Measurements from ENCODE around the gene CTNNBL1. TPM values are rescaled to one million over a fixed set of nuclear protein-coding genes. Genes with fewer than 3 reads are reported as not detected.
"Not testable (repeated sequence)": the region's sequence is repeated elsewhere in the genome, so short reads cannot be mapped to it uniquely, and the experiment has no call there.

The CTNNBL1 gene
- total RNA-seq, 2 donors from 2014 or later, result 36.6 to 50.7 TPM

DNA sequence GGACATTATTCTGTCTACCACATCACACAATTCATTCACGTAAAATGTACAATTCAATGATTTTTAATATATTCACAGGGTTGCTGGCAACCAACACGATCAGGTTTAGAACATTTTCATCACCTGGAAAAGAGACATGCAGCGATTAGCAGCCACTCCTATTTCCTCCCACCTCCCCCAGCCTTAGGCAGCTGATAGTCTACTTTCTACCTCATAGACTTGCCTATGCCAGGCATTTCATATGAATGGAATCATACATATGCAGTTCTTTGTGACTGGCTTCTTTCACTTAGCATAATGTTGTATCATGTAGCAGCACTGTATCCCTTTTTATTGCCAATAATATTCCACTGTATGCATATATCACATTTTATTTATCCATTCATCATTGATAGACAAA is 31.5 kb upstream of the CTNNBL1 start:
- TF ChIP-seq, protein P1, sequence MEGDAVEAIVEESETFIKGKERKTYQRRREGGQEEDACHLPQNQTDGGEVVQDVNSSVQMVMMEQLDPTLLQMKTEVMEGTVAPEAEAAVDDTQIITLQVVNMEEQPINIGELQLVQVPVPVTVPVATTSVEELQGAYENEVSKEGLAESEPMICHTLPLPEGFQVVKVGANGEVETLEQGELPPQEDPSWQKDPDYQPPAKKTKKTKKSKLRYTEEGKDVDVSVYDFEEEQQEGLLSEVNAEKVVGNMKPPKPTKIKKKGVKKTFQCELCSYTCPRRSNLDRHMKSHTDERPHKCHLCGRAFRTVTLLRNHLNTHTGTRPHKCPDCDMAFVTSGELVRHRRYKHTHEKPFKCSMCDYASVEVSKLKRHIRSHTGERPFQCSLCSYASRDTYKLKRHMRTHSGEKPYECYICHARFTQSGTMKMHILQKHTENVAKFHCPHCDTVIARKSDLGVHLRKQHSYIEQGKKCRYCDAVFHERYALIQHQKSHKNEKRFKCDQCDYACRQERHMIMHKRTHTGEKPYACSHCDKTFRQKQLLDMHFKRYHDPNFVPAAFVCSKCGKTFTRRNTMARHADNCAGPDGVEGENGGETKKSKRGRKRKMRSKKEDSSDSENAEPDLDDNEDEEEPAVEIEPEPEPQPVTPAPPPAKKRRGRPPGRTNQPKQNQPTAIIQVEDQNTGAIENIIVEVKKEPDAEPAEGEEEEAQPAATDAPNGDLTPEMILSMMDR (IDR thresholded peaks at IDR 0.05), result no peak

GRCh38 chr20:37664595-37664994 is 29.2 kb upstream of the CTNNBL1 start:
- H3K9me3 ChIP-seq; intact Hi-C loops (cut with DNase I); H3K27ac ChIP-seq; H3K4me1 ChIP-seq; H3K4me3 ChIP-seq; H3K36me3 ChIP-seq; DNase-seq; H3K9ac ChIP-seq (ENCODE audit: low read depth in 2 of 2, low read length in 2 of 2); H3K27me3 ChIP-seq: not testable (repeated sequence)

More for the DNA sequence above, 31.5 kb upstream of the CTNNBL1 start:
- H3K9ac ChIP-seq (ENCODE audit: low read depth in 2 of 2, low read length in 2 of 2), result no peak overlapping the region
- H3K27ac ChIP-seq, result no peak overlapping the region
- H3K36me3 ChIP-seq, result no peaks in the 10 kb centered on the region
- no peaks in the 10 kb centered on the region for H3K4me1 ChIP-seq
- H3K4me3 ChIP-seq, result no peak overlapping the region
- intact Hi-C loops (cut with DNase I), result no loop called here
- DNase-seq, result no peak
- no peaks in the 10 kb centered on the region for H3K27me3 ChIP-seq
- no peaks in the 10 kb centered on the region for H3K9me3 ChIP-seq

GRCh38 chr20:37668166-37668565 is 25.7 kb upstream of the CTNNBL1 start:
- Histone ChIP-seq H3K4me3 (no peak overlapping the region), H3K9ac (ENCODE audit: low read depth in 2 of 2, low read length in 2 of 2) (no peak overlapping the region), H3K36me3 (no peaks in the 10 kb centered on the region), H3K4me1 (no peaks in the 10 kb centered on the region), H3K27ac (no peak overlapping the region), H3K9me3 (no peaks in the 10 kb centered on the region), H3K27me3 (no peaks in the 10 kb centered on the region)
- no peak for DNase-seq
- intact Hi-C loops (cut with DNase I), result no loop called here
- TF ChIP-seq, protein P1 (IDR thresholded peaks at IDR 0.05), result no peak

GRCh38 chr20:37669062-37669772 is 24.6 kb upstream of the CTNNBL1 start:
- no peaks in the 10 kb centered on the region for H3K9me3 ChIP-seq
- H3K9ac ChIP-seq (ENCODE audit: low read depth in 2 of 2, low read length in 2 of 2), result no peak overlapping the region
- H3K36me3 ChIP-seq, result no peaks in the 10 kb centered on the region
- H3K4me3 ChIP-seq, result no peak overlapping the region
- intact Hi-C loops (cut with DNase I), result no loop called here
- TF ChIP-seq, protein P1 (IDR thresholded peaks at IDR 0.05), result no peak
- DNase-seq, result no peak
- H3K27me3 ChIP-seq, result no peaks in the 10 kb centered on the region
- no peaks in the 10 kb centered on the region for H3K4me1 ChIP-seq
- no peak overlapping the region for H3K27ac ChIP-seq

DNA sequence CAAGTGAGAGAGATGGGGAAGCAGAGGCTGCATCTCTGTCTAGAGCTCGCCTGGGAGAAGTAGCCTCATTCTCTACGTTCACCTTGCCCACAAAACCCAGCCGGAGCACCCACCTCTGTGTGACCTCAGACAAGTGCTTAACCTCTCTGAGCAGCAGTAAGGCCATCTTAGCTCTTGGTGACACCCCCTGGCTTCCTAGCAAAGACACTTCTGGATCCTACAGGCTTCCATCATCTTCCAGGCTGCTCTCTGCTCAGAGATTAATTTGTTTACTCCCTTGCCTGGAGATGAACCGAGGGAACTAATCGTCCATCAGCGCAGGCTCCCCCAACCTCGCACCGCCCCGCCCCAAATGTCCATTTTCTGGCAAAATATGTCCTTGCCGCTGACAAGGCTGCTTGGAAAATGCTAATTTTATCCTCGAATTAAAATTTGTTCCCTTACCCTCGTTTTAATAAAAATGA is 24.0 kb upstream of the CTNNBL1 start:
- H3K4me3 ChIP-seq, result no peak overlapping the region
- DNase-seq, result no peak
- TF ChIP-seq, protein P1 (IDR thresholded peaks at IDR 0.05), result no peak
- H3K9me3 ChIP-seq, result no peaks in the 10 kb centered on the region
- no peak overlapping the region for H3K9ac ChIP-seq (ENCODE audit: low read depth in 2 of 2, low read length in 2 of 2)
- H3K27ac ChIP-seq, result no peak overlapping the region
- no peaks in the 10 kb centered on the region for H3K27me3 ChIP-seq
- no peaks in the 10 kb centered on the region for H3K36me3 ChIP-seq
- intact Hi-C loops (cut with DNase I), result no loop called here
- H3K4me1 ChIP-seq, result no peaks in the 10 kb centered on the region

- Histone ChIP-seq H3K9me3 (no peaks in the 10 kb centered on the region), H3K4me1 (no peaks in the 10 kb centered on the region), H3K27ac (no peak overlapping the region), H3K4me3 (no peak overlapping the region), H3K9ac (ENCODE audit: low read depth in 2 of 2, low read length in 2 of 2) (no peak overlapping the region), H3K27me3 (no peaks in the 10 kb centered on the region), H3K36me3 (no peaks in the 10 kb centered on the region)
- intact Hi-C loops (cut with DNase I), result no loop called here
- TF ChIP-seq, protein P1 (IDR thresholded peaks at IDR 0.05), result no peak
- no peak for DNase-seq
These were observed 23.5 kb upstream of the CTNNBL1 start for GRCh38 chr20:37670351-37670791.

All from colonic mucosa (tissue), 4 donors.